GM18520 (cell line): ENCODE measurements around the gene PPIE.

Experiments
- ATAC-seq: cut with Tn5 transposase; IDR thresholded peaks from one replicate; pipeline ENCODE4 v1.9.1; 2021; ENCODE audit not compliant: unreplicated experiment

The PPIE gene

DNA sequence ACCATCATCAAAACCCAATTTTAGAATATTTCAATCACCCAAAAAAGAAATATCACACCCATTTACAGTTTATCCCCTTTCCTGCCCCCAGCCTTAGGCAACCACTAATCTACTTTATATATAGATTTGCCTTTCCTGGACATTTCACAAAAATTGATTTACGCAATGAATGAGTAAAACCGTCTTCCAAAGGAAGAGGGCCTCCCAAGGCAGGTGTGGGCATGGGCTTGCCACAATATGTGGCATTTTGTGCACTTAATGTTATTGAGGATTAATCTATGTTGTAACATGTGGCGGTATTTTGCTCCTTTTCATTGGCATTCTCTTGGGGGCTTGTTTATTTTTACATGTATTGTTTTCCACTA lies 61.8 kb downstream of the PPIE start:
- ATAC-seq: no peak

GRCh38 chr1:39802496-39803260 lies 64.0 kb downstream of the PPIE start:
- ATAC-seq: no peak

DNA sequence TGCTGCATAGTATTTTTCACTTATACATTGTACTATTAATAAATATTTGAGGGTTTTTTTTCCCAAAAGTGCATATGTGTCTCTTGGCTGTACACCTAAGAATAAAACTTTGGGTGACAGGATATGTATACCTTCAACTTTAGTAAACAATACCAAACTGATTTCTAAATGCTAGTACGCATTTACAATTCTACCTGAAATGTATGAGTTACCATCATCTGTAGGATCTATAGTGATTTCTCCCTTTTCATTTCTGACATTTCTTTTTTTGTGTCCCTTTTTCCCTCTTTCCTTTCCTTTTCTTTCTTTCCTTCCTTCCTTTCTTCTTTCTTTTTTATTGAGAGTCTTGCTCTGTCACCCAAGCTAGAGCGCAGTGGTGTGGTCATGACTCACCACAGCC lies 66.7 kb downstream of the PPIE start:
- ATAC-seq: no peak

GRCh38 chr1:39808784-39809517 lies 70.3 kb downstream of the PPIE start:
- ATAC-seq: no peak

- ATAC-seq: no peak
Measured at GRCh38 chr1:39812913-39813312, 74.2 kb downstream of the PPIE start.
